CD14-positive monocyte (primary cell): ENCODE results near the gene ASCL1. TPM values are rescaled to one million over a fixed set of nuclear protein-coding genes. Genes with fewer than 3 reads are reported as not detected.

Experiments used
- DNase-seq, 3 donors: peaks; one replicate each; pipeline ENCODE4 v3.0.0-alpha.2; 2011 to 2022
- H2AFZ ChIP-seq: 2 replicates; pipeline ENCODE4 v1.6.0; 2012; ENCODE audit warnings: mild to moderate bottlenecking, low read depth, low read length, inconsistent platforms; ENCODE audit not compliant: insufficient read depth, poor library complexity, severe bottlenecking
- H3K27ac ChIP-seq, 2 donors: 1 replicate in 1 of 2; 2 replicates in 1 of 2; pipeline ENCODE4 v1.5.1; 2012 to 2013; ENCODE audit warnings: low read length in 2 of 2, control low read depth in 1 of 2, inconsistent platforms in 1 of 2, low read depth in 1 of 2, mild to moderate bottlenecking in 1 of 2
- H3K27me3 ChIP-seq, 2 donors: one replicate each; pipeline versions ENCODE4 v1.6.0 to v1.6.1; 2011 to 2013; ENCODE audit warnings: low read length in 2 of 2; ENCODE audit not compliant: control insufficient read depth in 2 of 2, insufficient read depth in 2 of 2
- H3K36me3 ChIP-seq, 2 donors: replicated peaks in 1 of 2; 1 replicate in 1 of 2; 2 replicates in 1 of 2; pipeline versions ENCODE4 v1.5.1 to v1.6.1; 2012 to 2013; ENCODE audit warnings: low read length in 2 of 2, control low read depth in 1 of 2, inconsistent platforms in 1 of 2, mild to moderate bottlenecking in 1 of 2; ENCODE audit not compliant: insufficient read depth in 2 of 2, control insufficient read depth in 1 of 2
- H3K4me1 ChIP-seq, 2 donors: 1 replicate in 1 of 2; 2 replicates in 1 of 2; pipeline versions ENCODE4 v1.5.1 to v1.6.1; 2012 to 2013; ENCODE audit warnings: low read length in 2 of 2, control low read depth in 1 of 2, inconsistent platforms in 1 of 2, mild to moderate bottlenecking in 1 of 2, moderate library complexity in 1 of 2; ENCODE audit not compliant: insufficient read depth in 2 of 2, control insufficient read depth in 1 of 2
- H3K4me2 ChIP-seq: replicated peaks from 2 replicates; pipeline ENCODE3; 2012; ENCODE audit warnings: low read length, moderate library complexity, mild to moderate bottlenecking; ENCODE audit not compliant: poor library complexity, severe bottlenecking; ENCODE audit errors: extremely low read depth
- H3K4me3 ChIP-seq, 3 experiments: fragments of 200-600 bp in 1 of 3; sonication (generic) in 1 of 3; replicated peaks in 1 of 3; 1 replicate in 2 of 3; 2 replicates in 1 of 3; pipeline ENCODE4 v1.5.1; 2011 to 2013; ENCODE audit warnings: low read length in 3 of 3, mild to moderate bottlenecking in 3 of 3, control low read depth in 2 of 3, low read depth in 2 of 3, inconsistent platforms in 1 of 3, moderate library complexity in 1 of 3
- H3K79me2 ChIP-seq: 2 replicates; pipeline ENCODE4 v1.6.0; 2012; ENCODE audit warnings: mild to moderate bottlenecking, control low read depth, inconsistent platforms, low read length, moderate library complexity; ENCODE audit not compliant: insufficient read depth
- H3K9ac ChIP-seq: 2 replicates; pipeline ENCODE4 v1.6.0; 2017; ENCODE audit warnings: low read length, mild to moderate bottlenecking; ENCODE audit not compliant: insufficient read depth, poor library complexity, severe bottlenecking
- H3K9me3 ChIP-seq, 2 donors: replicated peaks in 1 of 2; 1 replicate in 1 of 2; 2 replicates in 1 of 2; pipeline versions ENCODE4 v1.5.1 to v1.6.1; 2012 to 2013; ENCODE audit warnings: low read length in 2 of 2, control low read depth in 1 of 2; ENCODE audit not compliant: control insufficient read depth in 1 of 2, insufficient read depth in 1 of 2
- H4K20me1 ChIP-seq: 2 replicates; pipeline ENCODE4 v1.6.0; 2012; ENCODE audit warnings: mild to moderate bottlenecking, low read length, control low read depth, moderate library complexity; ENCODE audit not compliant: insufficient read depth
- H3K27ac Mint-ChIP-seq, 7 donors: one replicate each; pipeline ENCODE4 v1.8.0; 2020; ENCODE audit warnings: mild to moderate bottlenecking in 7 of 7, mixed read lengths in 7 of 7, moderate library complexity in 6 of 7, inconsistent platforms in 2 of 7
- H3K27me3 Mint-ChIP-seq, 3 donors: one replicate each; pipeline ENCODE4 v1.8.0; 2021 to 2022; ENCODE audit warnings: low read depth in 3 of 3, mild to moderate bottlenecking in 3 of 3, mixed read lengths in 3 of 3, moderate library complexity in 3 of 3, inconsistent platforms in 1 of 3
- H3K36me3 Mint-ChIP-seq, 2 donors: one replicate each; pipeline ENCODE4 v1.8.0; 2020; ENCODE audit warnings: mixed read lengths in 2 of 2, inconsistent platforms in 1 of 2, mild to moderate bottlenecking in 1 of 2
- H3K4me1 Mint-ChIP-seq: one replicate; pipeline ENCODE4 v1.8.0; 2020; ENCODE audit warnings: mild to moderate bottlenecking, mixed read lengths
- H3K4me3 Mint-ChIP-seq, 2 donors: one replicate each; pipeline ENCODE4 v1.8.0; 2020; ENCODE audit warnings: mild to moderate bottlenecking in 2 of 2, mixed read lengths in 2 of 2, moderate library complexity in 1 of 2
- H3K9me3 Mint-ChIP-seq, 7 donors: one replicate each; pipeline ENCODE4 v1.8.0; 2020 to 2022; ENCODE audit warnings: mixed read lengths in 7 of 7, mild to moderate bottlenecking in 6 of 7, moderate library complexity in 6 of 7, inconsistent platforms in 2 of 7
- WGBS: methylation state at CpG from one replicate; pipeline ENCODE4 v1.1.5; 2013; ENCODE audit warnings: missing lambda C conversion rate; ENCODE audit not compliant: insufficient coverage; 5-methylcytosine and 5-hydroxymethylcytosine counted together
- intact Hi-C, 2 donors: fragments of 100-400 bp; cut with micrococcal nuclease; formaldehyde crosslinking; loops; one replicate each; pipeline versions ENCODE4 v1.15.0 to v1.15.1; 2023
- polyA plus RNA-seq, 3 donors: library from polyadenylated mRNA; depleted of rRNA in 1 of 3; unstranded in 2 of 3; stranded (reverse) in 1 of 3; fragments of 300-500 nt in 2 of 3; fragments of >200 nt in 1 of 3; fragmentation: Illumina TruSeq in 2 of 3; gene quantifications; 1 replicate in 2 of 3; 2 replicates in 1 of 3; pipeline ENCODE4 v1.2.3, GENCODE V29; 2012 to 2021
- TF ChIP-seq, protein P1 (sequence below): fragments of 200-600 bp; IDR thresholded peaks from one replicate; pipeline ENCODE4 v1.8.0; 2022; ENCODE audit warnings: antibody characterized with exemption, mild to moderate bottlenecking

ASCL1 gene
- polyA plus RNA-seq, 3 donors: not detected

DNA sequence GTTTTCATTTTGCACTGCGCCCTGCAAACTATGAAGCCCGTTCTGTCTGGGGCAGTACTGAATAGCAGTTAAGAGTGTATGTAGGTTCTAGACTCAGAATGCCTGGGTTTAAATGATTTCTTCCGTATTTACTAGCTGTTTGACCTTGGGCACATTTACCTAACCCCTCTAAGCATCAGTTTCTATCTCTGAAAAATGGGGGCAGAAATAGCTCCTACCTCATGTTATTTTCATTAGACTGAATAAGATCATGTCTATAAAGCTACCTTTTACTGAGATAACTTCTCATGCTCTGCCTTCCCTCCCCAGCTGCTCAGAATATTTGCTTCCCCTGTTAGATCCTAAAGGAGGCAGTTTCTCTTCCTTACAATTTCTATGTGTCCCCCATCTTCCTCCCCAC is 46.2 kb upstream of the ASCL1 start:
- Mint-ChIP-seq H3K27me3 (peaks cover 4 to 8% (median 8%) of the 10 kb centered on the region in 3 donors), H3K4me1 (no peaks in the 10 kb centered on the region), H3K4me3 (no peak overlapping the region), H3K36me3 (no peaks in the 10 kb centered on the region), H3K9me3 (peaks cover 0 to 3% (median 0%) of the 10 kb centered on the region in 7 donors), H3K27ac (no peak overlapping the region)
- no peaks in the 10 kb centered on the region for H3K4me1 ChIP-seq
- H3K27ac ChIP-seq: no peak overlapping the region
- TF ChIP-seq, protein P1, sequence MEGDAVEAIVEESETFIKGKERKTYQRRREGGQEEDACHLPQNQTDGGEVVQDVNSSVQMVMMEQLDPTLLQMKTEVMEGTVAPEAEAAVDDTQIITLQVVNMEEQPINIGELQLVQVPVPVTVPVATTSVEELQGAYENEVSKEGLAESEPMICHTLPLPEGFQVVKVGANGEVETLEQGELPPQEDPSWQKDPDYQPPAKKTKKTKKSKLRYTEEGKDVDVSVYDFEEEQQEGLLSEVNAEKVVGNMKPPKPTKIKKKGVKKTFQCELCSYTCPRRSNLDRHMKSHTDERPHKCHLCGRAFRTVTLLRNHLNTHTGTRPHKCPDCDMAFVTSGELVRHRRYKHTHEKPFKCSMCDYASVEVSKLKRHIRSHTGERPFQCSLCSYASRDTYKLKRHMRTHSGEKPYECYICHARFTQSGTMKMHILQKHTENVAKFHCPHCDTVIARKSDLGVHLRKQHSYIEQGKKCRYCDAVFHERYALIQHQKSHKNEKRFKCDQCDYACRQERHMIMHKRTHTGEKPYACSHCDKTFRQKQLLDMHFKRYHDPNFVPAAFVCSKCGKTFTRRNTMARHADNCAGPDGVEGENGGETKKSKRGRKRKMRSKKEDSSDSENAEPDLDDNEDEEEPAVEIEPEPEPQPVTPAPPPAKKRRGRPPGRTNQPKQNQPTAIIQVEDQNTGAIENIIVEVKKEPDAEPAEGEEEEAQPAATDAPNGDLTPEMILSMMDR: no peak
- no CpG with 5 or more reads among the region's 3 CpGs for WGBS
- no peaks in the 10 kb centered on the region for H3K9me3 ChIP-seq
- H3K27me3 ChIP-seq: peaks cover 0 to under 1% of the 10 kb centered on the region in 2 donors
- intact Hi-C loops: no loop called here
- DNase-seq: no peak
- H3K9ac ChIP-seq: no peak overlapping the region
- H3K4me3 ChIP-seq: no peak overlapping the region
- no peaks in the 10 kb centered on the region for H4K20me1 ChIP-seq
- no peaks in the 10 kb centered on the region for H3K79me2 ChIP-seq
- no peak overlapping the region for H2AFZ ChIP-seq
- no peak overlapping the region for H3K4me2 ChIP-seq
- no peaks in the 10 kb centered on the region for H3K36me3 ChIP-seq

DNA sequence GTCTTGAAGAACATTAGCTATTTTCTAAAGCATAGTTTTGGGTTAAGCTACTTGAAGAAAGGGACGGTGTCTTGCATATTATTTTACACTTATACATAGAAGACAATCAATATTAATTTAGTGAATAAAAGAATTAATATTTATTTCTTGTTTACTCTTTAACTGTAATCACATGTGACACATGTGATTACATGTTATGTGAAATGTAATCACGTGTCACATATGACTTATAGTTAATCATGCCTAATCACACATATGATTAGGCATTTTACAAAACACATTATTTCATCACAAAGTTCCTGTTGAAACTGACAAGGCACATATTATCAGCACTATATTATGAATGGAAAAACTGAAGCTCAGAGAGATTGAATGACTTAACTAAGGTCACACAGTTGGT is 45.2 kb upstream of the ASCL1 start:
- WGBS: no CpG with 5 or more reads among the region's 2 CpGs
- TF ChIP-seq, protein P1: no peak

More for the DNA sequence above, 45.2 kb upstream of the ASCL1 start:
- DNase-seq: no peak
- peaks cover 1% of the 10 kb centered on the region for H3K4me1 Mint-ChIP-seq
- H3K9me3 Mint-ChIP-seq: peaks cover 0 to 3% (median 0%) of the 10 kb centered on the region in 7 donors
- H3K27ac Mint-ChIP-seq: no peak overlapping the region
- Histone ChIP-seq H4K20me1 (no peaks in the 10 kb centered on the region), H3K4me2 (no peak overlapping the region), H3K9me3 (no peaks in the 10 kb centered on the region), H3K79me2 (no peaks in the 10 kb centered on the region), H2AFZ (no peak overlapping the region), H3K4me3 (no peak overlapping the region), H3K9ac (no peak overlapping the region), H3K27me3 (peaks cover 3 to 4% of the 10 kb centered on the region in 2 donors), H3K36me3 (no peaks in the 10 kb centered on the region), H3K4me1 (no peaks in the 10 kb centered on the region), H3K27ac (no peak overlapping the region)
- no peaks in the 10 kb centered on the region for H3K36me3 Mint-ChIP-seq
- no peak overlapping the region for H3K4me3 Mint-ChIP-seq
- intact Hi-C loops: no loop called here
- H3K27me3 Mint-ChIP-seq: peaks cover 5 to 17% (median 15%) of the 10 kb centered on the region in 3 donors
